Vagina (tissue), 2 donors: ENCODE measurements around the gene C1orf115.

Experiments
- CTCF ChIP-seq, 3 experiments: fragments of 450-650 bp in 2 of 3; fragments of 200-600 bp in 1 of 3; sonication (generic) in 1 of 3; IDR thresholded peaks; one replicate each; pipeline ENCODE4 v1.5.1; 2017 to 2019; ENCODE audit warnings: antibody characterized with exemption in 3 of 3, mild to moderate bottlenecking in 2 of 3, moderate library complexity in 2 of 3
- POLR2AphosphoS5 ChIP-seq, 2 donors: sonication (generic); formaldehyde crosslinking; IDR thresholded peaks; one replicate each; pipeline ENCODE4 v1.9.0; 2017; ENCODE audit warnings: antibody characterized with exemption in 2 of 2, mild to moderate bottlenecking in 2 of 2, low read depth in 1 of 2; ENCODE audit not compliant: insufficient read depth in 1 of 2

GRCh38 chr1:220670365-220670764 lies 19.8 kb upstream of the C1orf115 start:
- TF ChIP-seq POLR2AphosphoS5 (IDR thresholded peaks at IDR 0.05; ENCODE audit: insufficient read depth in 1 of 2, low read depth in 1 of 2) (no peak), CTCF (IDR thresholded peaks at IDR 0.05) (no peak)
